Hematopoietic multipotent progenitor cell (in vitro differentiated cells): Measurements from ENCODE around the gene ROBO4. TPM values are rescaled to one million over a fixed set of nuclear protein-coding genes. Genes with fewer than 3 reads are reported as not detected.

Experiments
- DNase-seq, 3 donors: peaks; one replicate each; pipeline ENCODE4 v3.0.0-alpha.2; 2011 to 2015; ENCODE audit warnings: low read depth in 2 of 3, low spot score in 2 of 3
- total RNA-seq: library from RNA; depleted of rRNA; stranded (reverse); fragments of >200 nt; gene quantifications from one replicate; pipeline ENCODE4 v1.2.3, GENCODE V29; 2012

The ROBO4 gene
- total RNA-seq, 1 donor: 93.7 TPM

DNA sequence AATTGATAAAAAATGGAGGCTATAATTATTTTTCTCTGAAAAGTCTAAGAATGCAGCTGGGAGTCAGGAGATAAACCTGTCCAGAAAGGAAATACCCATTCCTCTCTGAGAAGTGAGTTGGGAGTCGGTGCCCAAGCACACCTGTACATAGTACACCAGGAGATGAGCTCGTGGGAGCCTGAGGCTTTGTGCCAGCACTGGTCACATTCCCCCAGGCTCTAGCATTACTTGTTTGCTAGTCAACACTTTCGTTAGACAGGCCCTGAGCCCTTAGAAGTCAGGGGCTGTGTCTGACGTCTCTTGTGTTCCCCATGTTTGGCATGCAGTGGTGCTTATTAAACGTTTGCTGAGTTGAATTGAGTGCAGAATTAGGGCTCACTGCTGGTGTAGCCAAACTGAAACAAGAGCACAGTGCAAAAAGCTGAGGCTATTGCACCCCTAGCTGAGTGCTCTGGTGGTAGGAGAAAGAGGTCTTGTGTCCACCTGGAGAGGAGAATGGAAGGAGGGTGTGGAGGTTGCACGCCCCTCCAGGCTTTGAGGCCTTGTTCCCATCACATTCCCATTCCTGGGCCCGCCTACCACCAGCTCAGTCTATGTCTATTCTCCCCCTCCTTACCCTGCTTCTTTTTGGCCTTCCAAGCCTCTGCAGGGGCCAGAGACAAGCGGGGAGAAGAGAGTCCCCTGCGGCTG is 6.8 kb downstream of the ROBO4 start:
- DNase-seq: no peak

DNA sequence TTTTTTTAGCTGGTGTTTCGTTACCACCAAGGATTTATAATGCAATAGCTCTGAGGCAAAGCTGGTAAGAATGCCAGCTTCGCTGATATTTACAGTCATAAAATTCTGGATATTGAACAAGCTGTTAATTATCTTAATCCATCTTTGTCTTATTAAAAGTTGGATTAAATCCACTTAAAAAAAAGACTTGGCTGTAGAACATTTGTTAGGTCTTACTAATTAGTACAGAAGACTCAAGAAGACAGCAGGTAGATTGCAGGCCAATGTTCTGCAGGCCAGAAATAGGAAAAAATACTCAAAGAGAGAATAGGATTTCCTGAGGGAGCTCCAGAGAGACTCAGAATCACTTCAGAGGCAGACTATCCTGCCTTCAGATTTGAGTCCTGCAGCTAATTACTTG is 7.5 kb downstream of the ROBO4 start:
- no peak for DNase-seq

GRCh38 chr11:124889191-124890091 is 8.2 kb downstream of the ROBO4 start:
- no peak for DNase-seq

DNA sequence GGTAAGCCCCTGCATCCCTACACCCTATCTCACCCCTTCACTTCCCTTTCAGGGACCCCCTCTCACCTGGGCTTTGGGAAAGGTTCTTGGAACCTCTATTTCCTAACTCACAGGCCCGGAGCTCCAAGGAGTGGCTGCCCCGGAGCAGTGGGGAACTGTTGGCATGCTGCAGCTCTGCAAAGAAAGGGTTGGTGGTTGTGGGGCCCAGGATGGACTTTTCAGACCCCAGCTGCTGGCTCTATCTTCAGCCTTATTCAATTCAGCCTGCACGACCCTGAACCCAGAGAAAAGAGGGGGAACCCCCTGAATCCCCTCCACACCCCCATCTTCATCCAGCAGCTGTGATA is 10.0 kb downstream of the ROBO4 start:
- no peak for DNase-seq

DNA sequence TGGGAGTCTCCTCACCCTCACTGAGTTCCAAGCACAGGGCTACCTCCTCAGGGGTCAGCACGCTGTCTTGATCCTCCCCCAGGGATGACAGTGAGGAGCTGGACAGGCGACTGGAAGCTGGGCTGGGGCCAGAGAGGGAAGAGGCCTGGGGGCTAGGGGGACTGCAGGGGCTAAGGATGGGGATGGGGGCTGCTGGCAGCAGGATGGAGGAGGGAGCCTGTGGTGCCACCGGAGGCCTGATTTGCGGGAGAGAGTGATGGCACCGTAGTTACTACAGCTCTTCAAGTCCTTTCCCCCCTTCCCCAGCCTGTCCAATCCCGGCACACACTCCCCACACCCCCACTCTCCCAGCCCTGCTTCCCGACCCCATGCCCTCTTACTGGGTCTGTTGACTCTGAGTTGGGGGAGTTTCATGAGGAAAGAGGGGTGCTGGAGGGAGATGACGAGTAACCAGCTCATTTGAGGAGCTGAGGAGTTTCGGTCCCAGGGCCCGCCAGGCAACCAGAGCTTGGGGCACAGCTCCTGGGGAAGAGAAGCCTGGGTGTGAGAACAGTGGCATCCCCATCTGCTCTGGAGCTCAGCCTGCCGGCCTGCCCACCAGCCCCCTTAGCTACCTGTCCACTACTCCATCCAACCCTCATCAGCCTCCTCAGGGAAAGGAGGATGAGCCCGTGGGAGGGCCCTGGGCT is 10.5 kb downstream of the ROBO4 start:
- no peak for DNase-seq

DNA sequence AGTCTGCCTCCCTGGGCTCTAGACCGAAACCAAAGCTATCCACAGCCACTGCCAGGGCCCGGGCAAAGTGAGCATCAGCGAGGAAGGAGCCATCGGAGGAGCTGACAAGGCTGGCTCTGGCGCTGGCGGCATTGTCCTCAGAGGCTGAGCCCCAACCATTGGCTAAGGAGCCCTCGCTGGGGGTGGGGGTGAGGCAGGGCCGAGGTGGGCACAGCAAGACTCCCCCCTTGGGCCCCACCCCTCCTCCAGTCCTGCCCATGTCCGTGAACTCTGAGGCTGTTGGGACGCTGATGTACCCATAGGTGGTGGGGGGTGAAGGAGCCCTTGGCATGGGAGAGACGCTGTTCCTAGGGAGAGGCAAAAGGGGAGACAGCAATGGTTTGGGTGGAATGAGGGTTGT is 11.2 kb downstream of the ROBO4 start:
- no peak for DNase-seq

DNA sequence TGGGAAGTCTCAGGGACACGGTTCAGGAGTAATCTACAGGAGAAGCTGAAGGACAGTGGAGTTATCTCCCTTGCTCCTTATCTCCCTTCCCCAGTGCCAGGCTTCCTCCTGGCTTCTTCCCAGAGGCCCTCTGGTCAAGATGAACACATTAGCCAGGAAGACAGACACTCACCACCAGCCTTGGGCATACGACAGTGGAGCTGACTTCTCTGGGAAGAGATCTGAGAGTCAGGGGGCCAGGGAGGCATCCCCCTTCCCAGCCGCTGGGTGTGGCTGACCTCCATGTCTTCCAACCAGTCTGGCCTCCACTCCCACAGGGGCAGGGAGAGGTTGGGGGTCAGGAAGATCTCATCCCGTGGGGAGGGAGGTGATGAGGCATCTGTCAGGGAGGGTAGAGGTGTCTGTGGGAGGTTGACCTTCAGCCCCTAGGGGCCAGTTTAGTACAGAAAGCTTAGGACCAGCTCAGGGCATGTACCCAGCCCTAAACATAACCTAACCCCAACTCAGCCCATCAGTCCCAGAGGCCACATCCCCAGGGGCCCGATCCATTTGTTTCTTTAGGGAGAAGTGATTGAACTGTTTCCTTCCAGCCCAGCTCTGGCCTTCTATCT is 12.7 kb downstream of the ROBO4 start:
- DNase-seq: no peak

DNA sequence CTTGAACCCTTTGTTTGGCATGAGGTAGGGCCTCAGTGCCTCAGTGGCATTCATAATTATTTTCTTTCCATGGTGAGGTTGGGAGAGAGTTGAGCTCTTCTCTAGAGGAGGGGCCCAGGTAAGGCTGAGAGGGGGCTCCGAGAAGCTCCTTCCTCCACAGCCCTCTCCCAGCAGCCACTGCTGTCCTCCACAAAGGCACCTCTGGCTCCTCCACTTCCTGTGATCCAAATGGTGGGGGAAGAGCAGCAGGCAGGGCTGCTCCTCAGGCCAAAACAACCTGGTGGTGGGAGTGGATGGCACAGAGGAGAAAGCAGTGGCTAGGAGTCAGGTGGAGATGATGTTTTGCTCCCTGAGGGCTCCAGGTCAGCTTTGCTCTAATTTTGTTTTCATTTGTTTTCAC is 13.3 kb downstream of the ROBO4 start:
- DNase-seq: no peak

DNA sequence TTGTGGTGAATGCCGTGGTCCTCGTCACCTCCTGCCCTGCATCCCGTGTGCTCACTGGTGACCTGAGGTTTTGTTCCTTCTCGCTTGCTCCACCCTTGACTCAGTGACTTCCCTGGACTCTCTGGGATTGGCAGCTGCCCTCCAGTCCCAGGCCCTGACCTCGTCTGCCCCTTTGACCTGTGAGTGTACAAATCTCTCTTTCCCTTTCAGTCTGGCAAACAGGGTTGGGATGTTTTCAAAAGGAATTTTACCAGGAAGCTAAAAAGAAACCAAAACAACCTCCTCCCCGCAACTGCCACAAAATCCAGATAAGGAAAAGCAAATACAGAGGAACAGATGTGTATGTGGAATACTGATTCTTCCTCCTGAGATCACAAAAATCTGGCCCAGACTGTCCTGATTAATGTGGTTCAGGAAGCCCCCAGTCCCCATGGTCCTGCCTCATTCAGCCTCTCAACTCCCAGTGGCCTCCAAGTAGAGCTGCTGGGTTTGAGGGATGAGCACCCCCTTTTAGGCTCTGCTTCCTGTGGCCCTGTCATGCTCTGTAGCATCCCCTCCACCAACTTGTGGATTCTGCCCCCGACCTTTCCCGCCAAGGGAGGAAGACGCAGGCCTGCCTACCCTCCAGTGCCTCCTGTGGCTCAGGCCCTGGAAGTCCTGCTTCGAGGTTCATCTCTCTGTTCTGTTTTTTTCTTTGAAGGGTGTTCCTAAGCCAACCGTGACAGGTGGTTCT is 15.2 kb downstream of the ROBO4 start:
- DNase-seq: no peak

GRCh38 chr11:124880958-124881357 is 16.7 kb downstream of the ROBO4 start:
- DNase-seq: no peak

DNA sequence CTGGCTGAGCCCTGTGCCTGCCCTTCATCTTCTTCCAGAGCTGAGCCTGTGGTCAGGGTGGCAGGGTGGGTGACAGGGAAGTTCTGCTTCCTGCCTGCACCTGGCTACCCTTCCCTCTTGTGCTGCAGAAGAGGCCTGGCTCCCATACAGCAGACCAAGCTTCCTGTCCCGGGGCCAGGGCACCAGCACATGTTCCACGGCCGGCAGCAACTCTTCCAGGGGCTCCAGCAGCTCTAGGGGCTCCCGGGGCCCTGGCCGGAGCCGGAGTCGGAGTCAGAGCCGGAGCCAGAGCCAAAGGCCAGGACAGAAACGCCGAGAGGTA is 17.4 kb downstream of the ROBO4 start:
- DNase-seq: no peak

GRCh38 chr11:124879493-124880289 is 18.0 kb downstream of the ROBO4 start:
- no peak for DNase-seq

- DNase-seq: no peak
These were observed 18.7 kb downstream of the ROBO4 start for GRCh38 chr11:124878759-124879492.

- no peak for DNase-seq
These were observed 19.5 kb downstream of the ROBO4 start for GRCh38 chr11:124877910-124878758.

DNA sequence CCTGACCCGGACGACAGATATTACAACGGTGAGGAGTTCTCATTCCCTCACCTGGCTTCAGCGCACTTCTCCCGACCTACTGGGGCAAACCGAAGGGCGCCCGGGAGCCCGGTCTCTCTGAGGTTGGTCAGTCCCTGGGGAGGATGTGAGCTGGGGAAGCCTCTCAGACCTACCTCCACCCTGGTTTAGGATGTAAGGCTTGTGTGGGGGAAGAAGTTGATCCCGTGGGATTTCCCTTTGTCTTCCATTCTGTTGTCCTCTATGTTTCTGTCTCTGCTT is 20.1 kb downstream of the ROBO4 start:
- no peak for DNase-seq

- DNase-seq: no peak
These were observed 20.6 kb downstream of the ROBO4 start for GRCh38 chr11:124876818-124877630.

DNA sequence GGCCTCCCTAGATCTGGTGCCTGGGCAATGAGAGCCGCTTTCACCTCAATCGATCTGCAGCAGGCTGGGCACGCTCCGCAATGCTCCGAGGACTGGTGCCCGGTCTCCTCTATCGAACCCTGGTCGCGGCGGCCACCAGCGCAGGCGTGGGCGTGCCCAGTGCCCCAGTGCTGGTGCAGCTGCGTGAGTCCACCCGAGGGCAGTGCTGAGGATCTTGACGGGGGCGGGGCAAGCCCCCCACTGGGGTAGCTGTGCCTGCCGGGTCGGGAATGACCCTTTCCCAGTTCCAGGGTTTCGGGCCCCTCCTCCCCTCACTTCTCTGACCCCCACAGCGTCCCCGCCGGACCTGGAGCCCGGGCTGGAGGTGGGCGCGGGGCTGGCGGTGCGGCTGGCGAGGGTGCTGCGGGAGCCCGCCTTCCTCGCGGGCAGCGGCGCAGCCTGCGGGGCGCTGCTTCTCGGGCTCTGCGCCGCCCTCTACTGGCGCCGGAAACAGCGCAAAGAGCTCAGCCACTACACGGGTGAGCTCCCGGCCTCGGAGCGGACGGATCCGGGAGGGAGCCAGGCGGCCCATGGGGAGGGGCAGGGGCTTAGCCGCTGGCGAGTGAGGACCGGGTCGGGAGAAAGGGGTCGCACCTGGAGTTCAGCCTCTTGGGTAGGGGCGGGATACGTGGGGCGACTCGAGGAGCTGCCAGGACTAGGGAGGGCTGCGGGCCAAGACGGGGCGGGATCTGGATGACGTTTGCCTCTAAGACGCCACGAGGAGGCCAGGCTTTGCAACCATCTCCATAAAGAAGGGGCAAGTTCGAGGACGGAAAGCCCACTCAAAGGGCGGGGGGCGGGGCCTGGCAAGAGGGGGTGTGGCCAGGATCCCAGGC is 21.5 kb downstream of the ROBO4 start:
- DNase-seq: peak; percentile 63 to 97 (median 93)
